Stimulated activated CD4-positive, alpha-beta T cell treated with anti-CD3 and anti-CD28 coated beads, Interleukin-2, amount 100 ng/mL, for 48 hours (primary cell): ENCODE results near the gene ACE.

Source experiments
- DNase-seq, 2 donors: peaks; one replicate each; pipeline ENCODE4 v3.0.0-alpha.2; 2020

Gene ACE

DNA sequence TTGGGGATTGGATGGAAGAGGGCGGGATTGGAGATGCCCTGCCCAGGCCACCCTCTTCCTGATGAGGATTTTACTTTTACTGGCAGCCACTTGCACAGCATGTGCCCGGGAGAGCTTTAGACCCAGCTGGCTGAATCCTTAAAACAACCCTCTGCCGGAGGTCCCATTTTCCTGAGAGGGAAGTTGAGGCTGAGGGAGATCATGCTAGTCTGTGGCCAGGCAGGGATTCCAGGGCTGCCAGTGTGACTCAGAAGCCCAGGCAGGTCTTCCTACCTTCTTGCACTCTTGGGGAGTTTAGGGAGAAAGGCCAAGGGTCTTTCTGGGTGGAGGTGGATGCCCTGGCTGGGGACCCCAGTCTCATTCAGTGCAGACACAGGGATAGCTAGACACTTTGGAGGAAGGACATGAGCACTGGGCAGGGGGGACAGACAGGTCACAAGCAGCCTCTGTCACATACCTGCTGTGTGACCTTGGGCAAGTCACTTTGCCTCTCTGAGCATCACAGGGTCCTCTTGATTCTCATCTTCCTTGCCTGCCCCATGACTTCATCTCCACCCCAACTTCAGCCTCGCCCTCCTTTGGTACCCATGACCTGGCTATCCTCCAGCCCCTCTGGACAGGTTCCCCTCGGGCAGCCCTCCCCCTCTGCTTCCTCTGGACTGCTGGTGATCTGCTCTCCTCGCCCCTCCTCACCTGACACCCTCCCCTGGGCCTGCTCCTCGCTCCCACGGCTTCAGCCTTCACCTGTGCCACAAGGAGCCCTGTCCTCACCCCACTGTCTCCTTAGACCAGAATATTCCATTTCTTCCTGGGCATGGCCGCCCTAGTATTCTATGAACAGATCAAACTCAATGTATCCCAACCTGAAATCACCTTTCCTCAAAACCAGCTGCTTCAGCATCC is 62.1 kb downstream of the ACE start:
- no peak for DNase-seq

DNA sequence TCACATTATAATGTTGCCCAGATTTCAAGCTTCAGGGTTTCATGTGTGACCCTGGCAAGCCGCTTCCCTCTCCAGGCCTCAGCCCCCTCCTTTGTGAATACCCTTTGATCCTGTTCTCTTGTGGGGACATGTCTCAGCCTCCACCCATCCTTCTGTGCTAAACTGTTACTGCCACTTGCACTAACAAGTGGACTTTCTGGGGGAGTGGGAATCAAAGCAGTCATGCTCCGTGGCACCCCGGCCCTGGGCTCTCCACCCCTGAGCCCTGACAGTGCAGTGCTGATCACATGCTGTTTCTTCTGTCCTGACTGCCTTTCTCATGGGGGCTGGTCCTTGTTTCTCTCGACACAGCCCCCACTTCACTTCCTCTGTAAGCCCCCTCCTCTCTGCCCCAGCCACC is 63.7 kb downstream of the ACE start:
- DNase-seq, result no peak

DNA sequence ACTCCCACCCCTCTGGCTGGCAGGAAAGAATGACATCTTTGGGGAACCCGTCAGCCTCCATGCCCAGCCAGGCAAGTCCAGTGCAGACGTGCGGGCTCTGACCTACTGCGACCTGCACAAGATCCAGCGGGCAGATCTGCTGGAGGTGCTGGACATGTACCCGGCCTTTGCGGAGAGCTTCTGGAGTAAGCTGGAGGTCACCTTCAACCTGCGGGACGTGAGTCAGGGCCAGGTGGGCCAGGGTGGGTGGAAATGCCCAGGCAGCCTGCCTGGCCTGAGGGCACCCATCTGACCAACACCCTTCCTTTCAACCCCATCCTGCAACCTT is 65.3 kb downstream of the ACE start:
- no peak for DNase-seq

DNA sequence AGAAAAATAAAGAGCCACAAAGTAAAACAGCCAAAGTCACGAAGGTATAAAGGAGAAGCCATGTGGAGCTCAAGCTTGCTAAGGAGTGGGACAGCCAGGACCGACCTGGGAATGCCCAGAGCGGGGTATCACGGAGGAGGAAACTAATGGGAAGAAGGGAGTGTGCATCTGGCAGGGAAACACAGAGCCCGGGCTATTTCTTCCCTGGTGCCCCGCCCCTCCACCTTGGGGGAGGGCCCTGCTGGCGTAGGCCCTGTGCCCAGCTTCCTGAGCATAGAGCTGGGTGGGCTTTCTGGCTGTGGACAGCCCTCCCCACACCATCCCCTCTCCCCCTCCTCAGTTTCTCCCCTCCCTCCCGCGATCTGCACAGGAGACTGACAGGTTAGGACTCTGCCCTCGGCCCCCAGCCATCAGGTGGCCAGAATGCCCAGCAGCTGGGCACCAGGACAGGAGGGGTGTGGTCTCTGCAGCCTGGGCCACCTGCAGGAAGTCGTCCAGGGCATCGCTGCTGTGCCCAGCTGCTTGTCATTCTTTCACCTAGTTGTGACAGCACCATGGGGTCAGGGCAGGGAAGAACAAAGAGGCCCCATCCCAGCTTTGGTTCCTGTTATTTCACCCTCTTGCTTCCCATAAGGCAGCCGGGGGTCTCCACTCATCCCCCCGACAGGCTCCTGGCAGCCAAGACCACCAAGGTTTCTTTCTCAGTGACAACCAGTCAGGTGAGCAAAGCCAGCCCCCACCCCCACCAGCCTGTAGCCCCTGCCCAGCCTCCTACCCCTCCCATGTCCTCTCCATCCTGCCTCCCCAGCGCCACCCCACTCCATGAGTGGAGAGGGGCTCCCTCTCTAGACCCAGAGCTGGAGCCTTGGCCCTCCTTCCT is 66.3 kb downstream of the ACE start:
- no peak for DNase-seq

DNA sequence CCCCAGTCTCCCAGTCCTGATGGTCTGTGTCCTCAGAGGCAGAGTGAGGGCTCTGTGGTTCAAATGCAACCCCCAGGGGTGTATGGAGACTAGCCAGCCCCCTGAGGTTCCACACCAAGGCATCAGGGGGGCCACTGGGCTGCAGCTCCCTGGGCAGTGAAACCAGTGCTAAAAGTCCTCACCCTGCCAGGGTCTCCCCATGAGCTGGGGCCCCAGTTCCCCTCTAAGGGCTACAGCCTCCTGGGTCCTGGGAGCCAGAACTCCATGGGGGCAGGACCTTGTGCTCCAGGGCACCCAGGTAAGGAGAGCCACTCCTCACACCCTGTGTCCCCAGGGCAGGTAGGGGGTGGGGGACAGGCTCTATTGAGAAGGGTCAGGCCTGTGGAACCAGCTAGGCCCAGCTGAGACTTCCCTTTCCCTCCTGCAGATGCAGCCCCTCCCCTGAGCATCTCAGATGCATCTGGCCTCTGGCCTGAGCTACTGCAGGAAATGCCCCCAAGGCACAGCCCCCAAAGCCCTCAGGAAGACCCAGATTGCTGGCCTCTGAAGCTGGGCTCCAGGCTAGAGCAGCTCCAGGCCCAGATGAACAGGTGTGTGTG is 67.1 kb downstream of the ACE start:
- DNase-seq, result no peak

DNA sequence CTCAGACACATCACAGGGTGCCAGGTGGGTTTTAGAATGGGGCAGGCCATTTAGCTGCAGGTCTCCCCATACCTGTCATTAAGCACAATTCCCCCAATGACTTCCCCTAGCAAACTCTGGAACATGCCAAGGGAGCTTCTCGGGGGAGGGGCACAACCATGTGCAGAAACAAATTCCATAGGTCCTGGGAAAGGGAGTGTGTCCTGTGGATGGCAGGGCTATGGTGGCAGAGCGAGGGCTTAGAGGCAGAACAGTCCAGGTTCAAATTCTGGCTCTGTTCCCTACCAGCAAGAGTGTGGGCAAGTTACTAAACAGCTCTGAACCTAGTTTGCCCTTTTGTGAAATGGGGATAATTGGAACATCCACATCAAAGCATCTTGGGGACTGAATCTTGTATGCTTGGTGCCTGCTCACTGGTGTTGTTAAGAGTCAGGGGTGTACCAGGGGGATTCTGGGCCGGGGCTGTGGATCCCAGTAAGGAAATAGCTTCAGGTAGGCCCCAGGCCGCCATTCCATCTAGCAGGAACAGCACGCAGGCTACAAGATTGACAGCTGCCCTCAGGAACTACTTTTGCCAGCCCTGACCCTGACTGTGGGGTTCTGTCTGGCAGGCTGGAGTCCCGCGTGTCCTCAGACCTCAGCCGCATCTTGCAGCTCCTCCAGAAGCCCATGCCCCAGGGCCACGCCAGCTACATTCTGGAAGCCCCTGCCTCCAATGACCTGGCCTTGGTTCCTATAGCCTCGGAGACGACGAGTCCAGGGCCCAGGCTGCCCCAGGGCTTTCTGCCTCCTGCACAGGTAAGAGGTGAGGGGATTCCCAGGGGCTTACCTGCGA is 67.8 kb downstream of the ACE start:
- DNase-seq, result no peak

DNA sequence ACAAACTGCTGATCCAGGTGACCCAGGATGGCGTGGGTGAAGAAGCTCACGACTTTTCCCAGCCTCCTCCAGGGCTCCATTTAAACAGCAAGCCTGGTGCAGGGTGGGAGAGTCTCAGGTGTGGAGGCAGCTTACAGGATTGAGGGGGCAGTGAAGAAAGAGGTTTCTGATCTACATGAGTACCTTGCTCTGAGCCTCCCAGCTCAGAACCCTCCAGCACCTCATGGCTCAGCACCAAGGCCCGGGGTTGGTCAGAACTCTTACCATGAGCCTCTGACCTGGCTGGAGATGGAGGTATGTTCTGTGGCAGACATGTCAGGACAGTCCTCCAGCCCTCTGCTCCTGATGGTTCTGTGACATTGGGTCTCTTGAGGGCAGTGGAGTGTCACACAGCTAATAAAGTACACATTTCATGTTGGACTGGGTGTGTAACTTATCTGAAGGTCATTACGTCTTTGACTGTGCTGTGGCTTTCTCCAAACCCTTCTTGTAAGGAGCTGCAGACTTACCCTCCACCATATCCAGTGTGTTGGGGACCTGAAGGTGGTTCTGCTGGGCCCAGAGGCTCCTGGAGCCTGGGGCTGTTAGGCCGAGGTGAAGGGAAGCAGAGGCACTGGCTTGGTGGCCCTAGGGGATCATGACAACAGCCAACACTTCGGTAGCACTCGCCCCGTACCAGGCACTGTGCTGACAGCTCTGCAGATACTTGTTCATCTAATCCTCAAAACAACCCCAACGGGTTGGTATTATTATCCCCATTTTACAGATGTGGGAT is 69.6 kb downstream of the ACE start:
- no peak for DNase-seq

DNA sequence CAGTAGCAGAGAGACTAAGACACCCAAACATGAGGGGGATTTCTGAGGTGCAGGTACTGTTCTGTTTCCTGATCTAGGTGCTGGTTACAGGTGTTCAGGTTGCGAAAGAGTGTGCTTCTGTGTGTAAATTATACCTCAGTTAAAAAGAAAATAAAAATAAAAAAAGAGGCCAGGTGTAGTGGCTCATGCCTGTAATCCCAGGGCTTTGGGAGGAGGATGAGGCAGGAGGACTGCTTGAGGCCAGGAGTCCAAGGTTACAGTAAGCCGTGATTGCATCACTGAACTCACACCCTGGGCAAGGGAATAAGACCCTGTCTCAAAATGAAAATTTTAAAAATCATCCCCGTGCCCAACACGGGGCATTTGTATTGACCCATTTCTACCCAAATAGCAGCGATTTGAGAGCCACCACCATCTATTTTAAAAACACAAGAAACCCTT is 70.2 kb downstream of the ACE start:
- no peak for DNase-seq
